IPS DF 6.9 (cell line): Measurements from ENCODE around the gene PNPLA3.

Experiments used
- DNase-seq: peaks from one replicate; pipeline ENCODE4 v3.0.0-alpha.2; 2013; ENCODE audit warnings: low read depth, low spot score
- H3K27ac ChIP-seq: one replicate; pipeline ENCODE4 v1.5.1; 2013; ENCODE audit warnings: low read length, control low read depth
- H3K27me3 ChIP-seq: 2 replicates; pipeline ENCODE4 v1.6.1; 2013; ENCODE audit warnings: mild to moderate bottlenecking, low read length; ENCODE audit not compliant: control insufficient read depth, insufficient read depth
- H3K36me3 ChIP-seq: 2 replicates; pipeline ENCODE4 v1.6.1; 2013; ENCODE audit warnings: low read length; ENCODE audit not compliant: control insufficient read depth, insufficient read depth
- H3K4me1 ChIP-seq: 2 replicates; pipeline ENCODE4 v1.6.1; 2013; ENCODE audit warnings: low read length; ENCODE audit not compliant: control insufficient read depth, insufficient read depth
- H3K4me3 ChIP-seq: 2 replicates; pipeline ENCODE4 v1.5.1; 2013; ENCODE audit warnings: mild to moderate bottlenecking, low read length
- H3K9me3 ChIP-seq: 2 replicates; pipeline ENCODE4 v1.6.1; 2013; ENCODE audit warnings: low read length, inconsistent platforms; ENCODE audit not compliant: control insufficient read depth, insufficient read depth
- WGBS: extraction: QIAGEN DNeasy Blood & Tissue Kit; methylation state at CpG from one replicate; pipeline ENCODE4 v1.1.7; 2013; ENCODE audit warnings: mixed read lengths, missing lambda C conversion rate; ENCODE audit not compliant: insufficient read length, insufficient coverage; 5-methylcytosine and 5-hydroxymethylcytosine counted together

PNPLA3 gene

GRCh38 chr22:43992331-43992821 is 68.8 kb downstream of the PNPLA3 start:
- Histone ChIP-seq H3K36me3 (peaks cover 21% of the 10 kb centered on the region), H3K27me3 (no peaks in the 10 kb centered on the region), H3K9me3 (no peaks in the 10 kb centered on the region), H3K4me3 (no peak overlapping the region), H3K4me1 (no peaks in the 10 kb centered on the region; the same call in 1 of the 2 replicates), H3K27ac (no peak overlapping the region)
- no peak for DNase-seq
- no CpG with 5 or more reads among the region's 16 CpGs for WGBS

DNA sequence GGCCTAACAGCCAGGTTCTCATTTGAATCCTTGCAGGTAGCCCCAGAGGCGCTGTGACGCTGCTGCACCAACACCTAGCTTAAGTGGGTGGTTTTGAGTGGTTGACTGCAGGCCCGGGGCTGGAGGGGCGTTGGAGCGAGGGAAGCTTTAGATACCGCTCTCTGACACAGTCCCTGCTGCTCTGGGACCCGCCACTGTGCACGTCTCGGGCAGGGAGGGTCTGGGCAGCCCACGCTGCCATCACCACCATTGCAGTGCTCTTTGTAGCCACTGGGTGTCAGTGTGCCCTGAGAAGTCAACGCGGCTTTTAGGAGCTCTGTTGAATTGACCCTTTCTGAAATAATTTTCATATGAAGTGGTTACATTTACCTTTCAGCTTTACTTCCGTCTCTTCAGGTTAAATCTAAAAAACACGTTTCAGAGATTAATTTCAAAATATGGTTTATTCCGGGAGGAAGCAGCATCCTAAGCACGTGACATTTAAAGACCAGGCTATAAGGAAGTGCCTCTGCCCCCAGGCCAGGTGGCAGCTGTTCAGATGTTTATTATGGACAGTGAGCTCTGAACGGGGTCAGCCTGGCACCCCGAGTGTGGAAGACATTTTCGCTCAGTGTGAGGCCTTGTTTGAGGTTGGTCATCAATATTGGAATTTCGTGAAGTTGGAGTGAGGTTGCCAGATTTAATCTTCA is 69.6 kb downstream of the PNPLA3 start:
- DNase-seq: peak; percentile 31
- WGBS: no CpG with 5 or more reads among the region's 20 CpGs
- H3K27ac ChIP-seq: no peak overlapping the region
- no peak overlapping the region for H3K4me3 ChIP-seq
- peaks cover 21% of the 10 kb centered on the region for H3K36me3 ChIP-seq
- no peaks in the 10 kb centered on the region for H3K27me3 ChIP-seq
- no peaks in the 10 kb centered on the region; the same call in 1 of the 2 replicates for H3K4me1 ChIP-seq
- no peaks in the 10 kb centered on the region for H3K9me3 ChIP-seq

- no CpG with 5 or more reads among the region's 11 CpGs for WGBS
These were observed 70.4 kb downstream of the PNPLA3 start for GRCh38 chr22:43994006-43994405.

DNA sequence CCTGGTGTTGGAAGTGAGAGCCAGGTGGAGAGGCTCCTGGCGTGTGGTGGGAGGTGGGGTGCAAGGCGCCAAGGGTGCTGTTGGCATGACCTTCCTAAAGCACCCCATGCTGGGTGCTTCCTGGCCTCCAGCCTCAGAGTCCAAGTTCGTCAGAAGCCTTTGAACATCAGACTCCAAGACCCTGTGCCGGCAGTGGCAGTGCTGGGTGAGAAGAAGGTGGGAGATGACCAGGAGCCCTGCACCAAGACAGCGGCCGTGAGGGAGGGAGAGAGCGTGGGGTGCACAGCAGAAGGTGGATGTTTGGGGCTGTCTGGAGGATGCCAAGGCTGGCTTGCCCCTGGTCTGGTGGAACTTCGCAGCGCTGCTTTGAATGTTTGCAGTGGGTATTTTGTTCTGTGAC is 70.8 kb downstream of the PNPLA3 start:
- H3K9me3 ChIP-seq: no peaks in the 10 kb centered on the region
- H3K4me1 ChIP-seq: no peaks in the 10 kb centered on the region; the same call in 1 of the 2 replicates
- H3K36me3 ChIP-seq: peaks cover 22% of the 10 kb centered on the region
- H3K27ac ChIP-seq: no peak overlapping the region
- no peaks in the 10 kb centered on the region for H3K27me3 ChIP-seq
- no CpG with 5 or more reads among the region's 9 CpGs for WGBS
- H3K4me3 ChIP-seq: no peak overlapping the region
- DNase-seq: no peak

More at GRCh38 chr22:43994006-43994405, 70.4 kb downstream of the PNPLA3 start:
- Histone ChIP-seq H3K9me3 (no peaks in the 10 kb centered on the region), H3K27me3 (no peaks in the 10 kb centered on the region), H3K4me1 (no peaks in the 10 kb centered on the region; the same call in 1 of the 2 replicates), H3K27ac (no peak overlapping the region), H3K36me3 (peaks cover 22% of the 10 kb centered on the region), H3K4me3 (no peak overlapping the region)
- DNase-seq: no peak

- no CpG with 5 or more reads among the region's 15 CpGs for WGBS
- Histone ChIP-seq H3K4me1 (no peaks in the 10 kb centered on the region; the same call in 1 of the 2 replicates), H3K27me3 (no peaks in the 10 kb centered on the region), H3K27ac (no peak overlapping the region), H3K36me3 (peaks cover 22% of the 10 kb centered on the region), H3K9me3 (no peaks in the 10 kb centered on the region), H3K4me3 (no peak overlapping the region)
- DNase-seq: no peak
These were observed 71.6 kb downstream of the PNPLA3 start for GRCh38 chr22:43995057-43995685.

- DNase-seq: no peak
- no peaks in the 10 kb centered on the region for H3K27me3 ChIP-seq
- H3K9me3 ChIP-seq: no peaks in the 10 kb centered on the region
- no peak overlapping the region for H3K4me3 ChIP-seq
- no CpG with 5 or more reads among the region's 10 CpGs for WGBS
- H3K4me1 ChIP-seq: no peaks in the 10 kb centered on the region; the same call in 1 of the 2 replicates
- peaks cover 22% of the 10 kb centered on the region for H3K36me3 ChIP-seq
- H3K27ac ChIP-seq: no peak overlapping the region
These were observed 72.2 kb downstream of the PNPLA3 start for GRCh38 chr22:43995798-43996169.

GRCh38 chr22:43996170-43996980 is 72.8 kb downstream of the PNPLA3 start:
- WGBS: no CpG with 5 or more reads among the region's 45 CpGs
- Histone ChIP-seq H3K9me3 (no peaks in the 10 kb centered on the region), H3K27me3 (no peaks in the 10 kb centered on the region), H3K36me3 (peaks cover 22% of the 10 kb centered on the region), H3K4me1 (no peaks in the 10 kb centered on the region; the same call in 1 of the 2 replicates), H3K4me3 (no peak overlapping the region), H3K27ac (no peak overlapping the region)
- DNase-seq: no peak

DNA sequence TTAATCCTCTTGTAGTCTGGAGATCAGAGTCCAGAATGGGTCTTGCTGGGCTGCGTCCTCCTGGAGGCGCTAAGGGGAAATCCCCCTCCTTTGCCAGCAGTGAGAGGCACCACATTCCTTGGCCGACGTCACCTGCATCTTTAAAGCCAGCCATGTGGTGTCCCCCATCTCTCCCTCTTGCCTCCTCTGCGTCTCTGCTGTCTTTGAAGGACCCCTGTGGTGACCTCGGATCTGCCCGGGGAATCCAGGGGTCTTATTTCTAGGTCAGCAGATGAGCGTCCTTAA is 73.3 kb downstream of the PNPLA3 start:
- H3K27ac ChIP-seq: no peak overlapping the region
- H3K36me3 ChIP-seq: peaks cover 19% of the 10 kb centered on the region
- no peaks in the 10 kb centered on the region for H3K27me3 ChIP-seq
- no peak overlapping the region for H3K4me3 ChIP-seq
- no peaks in the 10 kb centered on the region; the same call in 1 of the 2 replicates for H3K4me1 ChIP-seq
- DNase-seq: peak; percentile 20
- no peaks in the 10 kb centered on the region for H3K9me3 ChIP-seq
- WGBS: no CpG with 5 or more reads among the region's 8 CpGs
